HL-60 (cell line): ENCODE measurements around the gene PCDH18.

Experiments
- DNase-seq, 2 experiments: peaks; one replicate each; pipeline ENCODE4 v3.0.0-alpha.2; 2010 to 2020; ENCODE audit warnings: low read depth in 1 of 2, low spot score in 1 of 2
- H3K27ac ChIP-seq: fragments of 250-450 bp; sonication (Bioruptor Pico); replicated peaks from 2 replicates; pipeline ENCODE4 v1.5.1; 2020; ENCODE audit warnings: mild to moderate bottlenecking, moderate library complexity
- H3K27me3 ChIP-seq: fragments of 250-450 bp; sonication (Bioruptor Pico); 2 replicates; pipeline ENCODE4 v1.5.1; 2021; ENCODE audit warnings: mild to moderate bottlenecking, moderate library complexity; ENCODE audit not compliant: insufficient read depth, poor library complexity, severe bottlenecking
- H3K4me3 ChIP-seq: replicated peaks from 2 replicates; pipeline ENCODE4 v1.5.1; 2011; ENCODE audit warnings: mild to moderate bottlenecking, control low read depth, low read length; ENCODE audit not compliant: insufficient read depth
- CTCF ChIP-seq: IDR thresholded peaks from one replicate; pipeline ENCODE4 v1.5.1; 2011; ENCODE audit warnings: low read length, control low read depth, inconsistent platforms; ENCODE audit not compliant: insufficient read depth
- GABPA ChIP-seq: IDR thresholded peaks from 2 replicates; pipeline ENCODE4 v1.6.1; 2012; ENCODE audit warnings: low read depth
- POLR2AphosphoS5 ChIP-seq: IDR thresholded peaks from 2 replicates; pipeline ENCODE4 v1.6.1; 2012; ENCODE audit warnings: low read depth
- REST ChIP-seq: IDR thresholded peaks from 2 replicates; pipeline ENCODE4 v1.6.1; 2012; ENCODE audit warnings: low read depth; ENCODE audit not compliant: insufficient replicate concordance
- SPI1 ChIP-seq: IDR thresholded peaks from 2 replicates; pipeline ENCODE4 v1.6.1; 2012; ENCODE audit warnings: low read depth, mild to moderate bottlenecking, borderline replicate concordance

The PCDH18 gene

DNA sequence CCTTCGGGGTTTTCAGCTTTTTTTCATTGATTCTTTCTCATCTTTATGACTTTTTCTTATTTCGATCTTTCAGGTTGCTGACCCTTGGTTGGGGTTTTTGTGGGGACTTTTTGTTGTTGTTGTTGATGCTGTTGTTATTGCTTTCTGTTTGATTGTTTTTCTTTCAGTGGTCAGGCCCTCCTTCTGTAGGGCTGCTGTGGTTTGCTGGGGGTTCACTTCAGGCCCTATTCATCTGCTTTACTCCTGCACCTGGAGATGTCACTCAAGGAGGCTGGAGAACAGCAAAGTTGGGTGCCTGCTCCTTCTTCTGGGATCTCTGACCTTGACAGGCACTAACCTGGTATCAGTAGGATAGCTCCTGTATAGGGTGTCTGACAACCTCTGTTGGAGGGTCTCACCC lies 39.9 kb upstream of the PCDH18 start:
- no peak for TF ChIP-seq POLR2AphosphoS5
- no peak for TF ChIP-seq REST
- TF ChIP-seq SPI1: no peak
- no peak for TF ChIP-seq CTCF
- TF ChIP-seq GABPA: no peak
- Histone ChIP-seq H3K4me3 (no peak overlapping the region), H3K27ac (no peak overlapping the region), H3K27me3 (no peaks in the 10 kb centered on the region)
- no peak for DNase-seq

GRCh38 chr4:137559801-137560200 lies 27.5 kb upstream of the PCDH18 start:
- TF ChIP-seq REST: no peak
- no peak for TF ChIP-seq POLR2AphosphoS5
- TF ChIP-seq SPI1: no peak
- no peak for TF ChIP-seq CTCF
- no peak for TF ChIP-seq GABPA
- DNase-seq: no peak
- no peak overlapping the region for H3K4me3 ChIP-seq
- no peaks in the 10 kb centered on the region for H3K27me3 ChIP-seq
- no peak overlapping the region for H3K27ac ChIP-seq

DNA sequence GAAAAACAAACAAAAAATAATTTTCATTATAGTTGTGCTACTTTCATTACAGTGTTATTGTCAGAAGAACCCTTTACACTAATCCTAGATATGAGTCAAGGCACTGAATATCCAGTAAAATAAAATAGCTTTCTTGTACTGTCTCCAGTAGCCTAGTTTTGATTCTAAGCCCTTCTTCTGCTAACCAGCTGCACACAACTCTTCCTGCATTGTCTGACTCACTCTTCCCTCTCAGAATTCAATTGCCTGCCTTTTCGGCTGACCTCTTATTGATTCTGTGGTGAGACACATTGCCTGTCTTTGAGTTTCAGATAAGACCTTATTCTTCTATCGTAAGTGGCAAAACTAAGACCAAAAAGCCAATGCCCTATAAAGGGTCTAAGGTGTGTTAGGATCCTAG lies 26.7 kb upstream of the PCDH18 start:
- Histone ChIP-seq H3K27me3 (no peaks in the 10 kb centered on the region), H3K27ac (no peak overlapping the region), H3K4me3 (no peak overlapping the region)
- DNase-seq: no peak
- TF ChIP-seq CTCF: no peak
- no peak for TF ChIP-seq GABPA
- TF ChIP-seq POLR2AphosphoS5: no peak
- no peak for TF ChIP-seq REST
- TF ChIP-seq SPI1: no peak
